ENCODE results near the gene COA8.

DNA sequence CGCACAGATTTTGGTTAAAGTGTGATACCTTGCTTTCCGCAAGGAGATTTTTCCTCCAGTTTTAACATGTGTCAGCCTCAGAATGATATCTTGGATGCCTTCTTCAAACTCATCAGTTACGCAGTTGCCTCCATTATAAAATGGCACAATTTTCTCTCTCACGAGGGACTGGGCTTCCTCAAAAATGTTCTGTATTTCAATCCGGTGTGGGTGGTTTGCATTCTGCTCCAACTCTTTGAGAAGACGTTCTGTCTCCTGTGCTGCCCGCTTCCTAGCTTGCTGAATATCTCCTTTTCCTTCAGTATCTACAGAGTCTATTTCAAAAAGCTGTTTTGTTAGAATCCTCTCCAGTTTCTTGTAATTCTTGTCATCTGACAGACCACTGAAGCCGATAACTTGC lies 2.1 kb upstream of the COA8 start:
- TF ChIP-seq EZH2 (IDR thresholded peaks at IDR 0.05; ENCODE audit: borderline replicate concordance, insufficient read depth, low read length, poor library complexity, severe bottlenecking): no peak
- TF ChIP-seq, protein P1, sequence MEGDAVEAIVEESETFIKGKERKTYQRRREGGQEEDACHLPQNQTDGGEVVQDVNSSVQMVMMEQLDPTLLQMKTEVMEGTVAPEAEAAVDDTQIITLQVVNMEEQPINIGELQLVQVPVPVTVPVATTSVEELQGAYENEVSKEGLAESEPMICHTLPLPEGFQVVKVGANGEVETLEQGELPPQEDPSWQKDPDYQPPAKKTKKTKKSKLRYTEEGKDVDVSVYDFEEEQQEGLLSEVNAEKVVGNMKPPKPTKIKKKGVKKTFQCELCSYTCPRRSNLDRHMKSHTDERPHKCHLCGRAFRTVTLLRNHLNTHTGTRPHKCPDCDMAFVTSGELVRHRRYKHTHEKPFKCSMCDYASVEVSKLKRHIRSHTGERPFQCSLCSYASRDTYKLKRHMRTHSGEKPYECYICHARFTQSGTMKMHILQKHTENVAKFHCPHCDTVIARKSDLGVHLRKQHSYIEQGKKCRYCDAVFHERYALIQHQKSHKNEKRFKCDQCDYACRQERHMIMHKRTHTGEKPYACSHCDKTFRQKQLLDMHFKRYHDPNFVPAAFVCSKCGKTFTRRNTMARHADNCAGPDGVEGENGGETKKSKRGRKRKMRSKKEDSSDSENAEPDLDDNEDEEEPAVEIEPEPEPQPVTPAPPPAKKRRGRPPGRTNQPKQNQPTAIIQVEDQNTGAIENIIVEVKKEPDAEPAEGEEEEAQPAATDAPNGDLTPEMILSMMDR (IDR thresholded peaks at IDR 0.05; ENCODE audit: poor library complexity, severe bottlenecking): no peak
- TF ChIP-seq EP300 (conservative IDR thresholded peaks at IDR 0.05; ENCODE audit: poor library complexity, severe bottlenecking): no peak
- no peak for TF ChIP-seq TAF1 (IDR thresholded peaks at IDR 0.05; ENCODE audit: low read depth)
- no peak for TF ChIP-seq POLR2AphosphoS5 (IDR thresholded peaks at IDR 0.05)
- no peak for TF ChIP-seq RAD21 (conservative IDR thresholded peaks at IDR 0.05)
